Omental fat pad (tissue), 4 donors: Measurements from ENCODE around the gene NUP188. TPM values are rescaled to one million over a fixed set of nuclear protein-coding genes. Genes with fewer than 3 reads are reported as not detected.

Source experiments
- ATAC-seq: fragments of 150-250 bp; one replicate; pipeline ENCODE4 v1.9.1; 2016; ENCODE audit warnings: mild to moderate bottlenecking, moderate library complexity; ENCODE audit not compliant: low FRiP score
- DNase-seq: peaks from one replicate; pipeline ENCODE4 v3.0.0-alpha.2; 2019; ENCODE audit warnings: low spot score
- CTCF ChIP-seq, 3 donors: fragments of 450-650 bp; IDR thresholded peaks; one replicate each; pipeline ENCODE4 v1.5.1; 2016 to 2017; ENCODE audit warnings: antibody characterized with exemption in 3 of 3, mild to moderate bottlenecking in 3 of 3, moderate library complexity in 2 of 3
- total RNA-seq, 4 donors: library from RNA; depleted of rRNA; stranded (reverse); fragments of >200 nt; gene quantifications; one replicate each; pipeline ENCODE4 v1.1.0, GENCODE V29; 2016

Gene NUP188
- total RNA-seq, 4 donors from 2014 or later: 27.2 to 70.6 (median 38.3) TPM

GRCh38 chr9:128916204-128916603, 31.3 kb upstream of the NUP188 start:
- ATAC-seq: peak; percentile 22
- DNase-seq: no peak
- no peak for TF ChIP-seq CTCF (IDR thresholded peaks at IDR 0.05)

- no peak for DNase-seq
- no peak for ATAC-seq
- no peak for TF ChIP-seq CTCF (IDR thresholded peaks at IDR 0.05)
Measured at GRCh38 chr9:128916745-128917144, 30.8 kb upstream of the NUP188 start.

- no peak for TF ChIP-seq CTCF (IDR thresholded peaks at IDR 0.05)
- peak; percentile 45 for ATAC-seq
- no peak for DNase-seq
Measured at GRCh38 chr9:128917151-128917849, 30.2 kb upstream of the NUP188 start.

- no peak for TF ChIP-seq CTCF (IDR thresholded peaks at IDR 0.05)
- no peak for ATAC-seq
- DNase-seq: no peak
Measured at GRCh38 chr9:128918921-128919320, 28.6 kb upstream of the NUP188 start.

GRCh38 chr9:128919402-128920089, 28.0 kb upstream of the NUP188 start:
- no peak for TF ChIP-seq CTCF (IDR thresholded peaks at IDR 0.05)
- no peak for DNase-seq
- ATAC-seq: no peak

- no peak for TF ChIP-seq CTCF (IDR thresholded peaks at IDR 0.05)
- no peak for DNase-seq
- ATAC-seq: peak; percentile 34
Measured at GRCh38 chr9:128920381-128921058, 27.0 kb upstream of the NUP188 start, which contains the start of gene PHYHD1. Gene PHYHD1 (plus strand): TSS chr9:128920982. CDS start chr9:128922324, 1,342 bp downstream.
